ENCODE results near the gene PLCB1.

The PLCB1 gene

DNA sequence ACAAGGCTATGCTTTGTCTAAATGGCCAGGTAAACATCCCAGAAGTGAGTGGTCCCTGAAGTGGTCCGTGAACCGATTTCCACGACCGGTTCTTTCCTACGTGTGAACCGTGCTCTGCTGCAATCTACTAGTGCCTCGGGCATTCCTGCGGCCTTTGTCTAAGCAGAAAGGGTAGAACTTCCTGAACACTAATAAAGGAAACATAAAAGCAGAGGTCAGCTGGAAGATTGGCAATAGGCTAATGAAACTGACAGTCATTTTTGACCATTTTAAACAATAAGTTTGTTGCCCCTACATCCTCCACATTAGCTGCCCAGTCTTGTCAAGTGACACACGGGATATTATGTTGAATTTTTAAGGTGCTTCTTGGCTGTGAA is 410.0 kb downstream of the PLCB1 start:
- Histone ChIP-seq H3K4me2 (no peak overlapping the region), H3K9ac (no peak overlapping the region), H2AFZ (ENCODE audit: low read depth) (no peak overlapping the region), H3K79me2 (ENCODE audit: insufficient read depth, low read depth) (no peaks in the 10 kb centered on the region), H3K36me3 (ENCODE audit: insufficient read depth) (no peaks in the 10 kb centered on the region), H4K20me1 (ENCODE audit: insufficient read depth) (no peaks in the 10 kb centered on the region), H3K4me3 (IDR thresholded peaks at IDR 0.05; ENCODE audit: insufficient read depth, low read depth, low read length) (no peak overlapping the region), H3K27me3 (ENCODE audit: insufficient read depth, low read depth) (no peaks in the 10 kb centered on the region), H3K4me1 (ENCODE audit: low read depth, poor library complexity, severe bottlenecking) (no peaks in the 10 kb centered on the region), H3K27ac (no peak overlapping the region)
- TF ChIP-seq, protein P1, sequence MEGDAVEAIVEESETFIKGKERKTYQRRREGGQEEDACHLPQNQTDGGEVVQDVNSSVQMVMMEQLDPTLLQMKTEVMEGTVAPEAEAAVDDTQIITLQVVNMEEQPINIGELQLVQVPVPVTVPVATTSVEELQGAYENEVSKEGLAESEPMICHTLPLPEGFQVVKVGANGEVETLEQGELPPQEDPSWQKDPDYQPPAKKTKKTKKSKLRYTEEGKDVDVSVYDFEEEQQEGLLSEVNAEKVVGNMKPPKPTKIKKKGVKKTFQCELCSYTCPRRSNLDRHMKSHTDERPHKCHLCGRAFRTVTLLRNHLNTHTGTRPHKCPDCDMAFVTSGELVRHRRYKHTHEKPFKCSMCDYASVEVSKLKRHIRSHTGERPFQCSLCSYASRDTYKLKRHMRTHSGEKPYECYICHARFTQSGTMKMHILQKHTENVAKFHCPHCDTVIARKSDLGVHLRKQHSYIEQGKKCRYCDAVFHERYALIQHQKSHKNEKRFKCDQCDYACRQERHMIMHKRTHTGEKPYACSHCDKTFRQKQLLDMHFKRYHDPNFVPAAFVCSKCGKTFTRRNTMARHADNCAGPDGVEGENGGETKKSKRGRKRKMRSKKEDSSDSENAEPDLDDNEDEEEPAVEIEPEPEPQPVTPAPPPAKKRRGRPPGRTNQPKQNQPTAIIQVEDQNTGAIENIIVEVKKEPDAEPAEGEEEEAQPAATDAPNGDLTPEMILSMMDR (conservative IDR thresholded peaks at IDR 0.05; ENCODE audit: low read depth, low read length), result no peak

DNA sequence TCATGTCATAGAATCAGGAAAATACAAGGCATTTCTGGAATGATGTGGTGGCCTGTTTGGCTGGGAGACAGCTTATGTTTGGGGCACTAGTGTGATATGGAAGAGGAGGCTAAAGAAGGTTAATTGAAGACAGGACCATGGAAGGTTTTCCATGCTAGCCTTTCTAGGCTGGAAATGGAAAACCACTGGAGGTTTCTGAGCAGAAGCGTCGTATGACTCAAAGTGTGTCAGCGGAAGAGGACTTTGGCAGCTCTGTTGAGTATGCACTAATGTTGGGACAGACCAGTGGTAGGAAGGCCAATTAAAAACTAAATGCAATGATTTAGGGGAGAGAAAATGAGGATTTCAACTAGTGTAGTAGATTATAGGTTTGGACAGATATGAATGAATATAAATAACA is 413.1 kb downstream of the PLCB1 start:
- H3K27me3 ChIP-seq (ENCODE audit: insufficient read depth, low read depth), result no peaks in the 10 kb centered on the region
- H3K36me3 ChIP-seq (ENCODE audit: insufficient read depth), result no peaks in the 10 kb centered on the region
- TF ChIP-seq, protein P1 (conservative IDR thresholded peaks at IDR 0.05; ENCODE audit: low read depth, low read length), result no peak
- H2AFZ ChIP-seq (ENCODE audit: low read depth), result no peak overlapping the region
- no peak overlapping the region for H3K9ac ChIP-seq
- H3K4me1 ChIP-seq (ENCODE audit: low read depth, poor library complexity, severe bottlenecking), result no peaks in the 10 kb centered on the region
- no peak overlapping the region for H3K4me2 ChIP-seq
- no peaks in the 10 kb centered on the region for H3K79me2 ChIP-seq (ENCODE audit: insufficient read depth, low read depth)
- no peak overlapping the region for H3K27ac ChIP-seq
- no peak overlapping the region for H3K4me3 ChIP-seq (IDR thresholded peaks at IDR 0.05; ENCODE audit: insufficient read depth, low read depth, low read length)
- no peaks in the 10 kb centered on the region for H4K20me1 ChIP-seq (ENCODE audit: insufficient read depth)

DNA sequence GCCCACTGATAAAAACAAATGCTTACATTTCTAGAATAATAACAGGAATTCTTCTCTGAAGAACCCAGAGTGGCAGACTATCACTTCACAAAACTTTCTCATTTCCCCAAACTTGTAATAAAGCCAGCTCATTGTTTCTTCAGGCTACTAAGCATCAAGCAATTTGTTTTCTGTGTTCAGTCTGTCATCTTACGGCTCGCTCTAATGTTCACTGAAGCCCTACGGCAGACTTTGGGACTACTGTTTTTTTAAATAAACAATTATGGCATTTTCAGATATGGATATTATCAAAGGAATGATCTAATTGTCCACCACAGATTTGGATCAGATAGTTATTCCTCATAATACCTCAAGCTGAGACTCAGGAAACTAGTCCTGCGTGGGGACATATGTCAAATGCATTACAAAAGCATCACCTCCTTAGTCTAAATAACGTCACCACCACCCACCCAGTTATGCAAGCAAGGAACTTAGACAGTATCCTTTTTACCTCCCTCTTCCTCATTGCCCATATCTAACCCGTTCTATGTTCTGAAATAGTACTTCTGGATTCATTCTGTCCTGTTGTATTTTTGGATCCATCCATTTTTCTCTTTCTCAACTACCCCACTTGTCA is 415.1 kb downstream of the PLCB1 start:
- H3K36me3 ChIP-seq (ENCODE audit: insufficient read depth), result no peaks in the 10 kb centered on the region
- no peaks in the 10 kb centered on the region for H3K79me2 ChIP-seq (ENCODE audit: insufficient read depth, low read depth)
- H3K27me3 ChIP-seq (ENCODE audit: insufficient read depth, low read depth), result no peaks in the 10 kb centered on the region
- no peaks in the 10 kb centered on the region for H3K4me1 ChIP-seq (ENCODE audit: low read depth, poor library complexity, severe bottlenecking)
- H3K4me3 ChIP-seq (IDR thresholded peaks at IDR 0.05; ENCODE audit: insufficient read depth, low read depth, low read length), result no peak overlapping the region
- no peak overlapping the region for H3K27ac ChIP-seq
- H3K9ac ChIP-seq, result no peak overlapping the region
- TF ChIP-seq, protein P1 (conservative IDR thresholded peaks at IDR 0.05; ENCODE audit: low read depth, low read length), result no peak
- H2AFZ ChIP-seq (ENCODE audit: low read depth), result no peak overlapping the region
- no peak overlapping the region for H3K4me2 ChIP-seq
- no peaks in the 10 kb centered on the region for H4K20me1 ChIP-seq (ENCODE audit: insufficient read depth)

DNA sequence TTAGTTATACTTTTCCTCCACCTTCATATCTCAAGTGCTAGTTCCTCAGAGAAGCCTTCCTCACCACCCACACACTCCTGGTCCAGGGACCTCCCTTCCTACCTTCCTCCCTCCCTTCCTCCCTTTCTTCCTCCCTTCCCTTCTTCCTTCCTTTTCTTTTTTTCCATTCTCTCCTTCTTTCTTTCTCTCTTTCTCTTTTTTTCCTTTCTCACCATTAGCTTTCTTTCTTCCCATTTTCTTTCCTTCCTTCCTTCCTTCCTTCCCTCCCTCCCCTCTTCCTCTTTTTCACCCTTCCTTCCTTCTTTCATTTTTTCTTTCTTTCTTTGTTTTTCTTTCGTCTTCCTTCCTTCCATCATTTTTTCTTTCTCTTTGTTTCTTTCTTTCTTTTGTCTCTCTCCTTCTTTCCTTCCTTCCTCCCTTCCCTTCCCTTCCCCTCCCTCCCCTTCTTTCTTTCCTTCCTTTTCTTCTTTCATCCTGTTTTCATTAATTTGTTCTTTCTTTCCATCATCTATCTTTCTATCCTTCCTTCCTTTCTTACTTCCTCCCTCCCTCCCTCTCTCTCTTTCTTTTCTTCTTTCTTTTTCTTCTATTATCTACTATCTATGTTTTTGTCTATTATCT is 416.0 kb downstream of the PLCB1 start:
- TF ChIP-seq, protein P1 (conservative IDR thresholded peaks at IDR 0.05; ENCODE audit: low read depth, low read length), result no peak
- H3K27me3 ChIP-seq (ENCODE audit: insufficient read depth, low read depth), result no peaks in the 10 kb centered on the region

More for the DNA sequence above, 416.0 kb downstream of the PLCB1 start:
- no peak overlapping the region for H3K4me3 ChIP-seq (IDR thresholded peaks at IDR 0.05; ENCODE audit: insufficient read depth, low read depth, low read length)
- H3K9ac ChIP-seq, result no peak overlapping the region
- H3K36me3 ChIP-seq (ENCODE audit: insufficient read depth), result no peaks in the 10 kb centered on the region
- no peaks in the 10 kb centered on the region for H3K4me1 ChIP-seq (ENCODE audit: low read depth, poor library complexity, severe bottlenecking)
- H4K20me1 ChIP-seq (ENCODE audit: insufficient read depth), result no peaks in the 10 kb centered on the region
- no peak overlapping the region for H3K4me2 ChIP-seq
- no peak overlapping the region for H3K27ac ChIP-seq
- H3K79me2 ChIP-seq (ENCODE audit: insufficient read depth, low read depth), result no peaks in the 10 kb centered on the region
- H2AFZ ChIP-seq (ENCODE audit: low read depth), result no peak overlapping the region

All from KMS-11 (cell line).